IPS DF 19.7 (cell line): ENCODE measurements around the gene FYN.

Experiments used
- DNase-seq: peaks from one replicate; pipeline ENCODE4 v3.0.0-alpha.2; 2013; ENCODE audit warnings: low read depth, low spot score

The FYN gene

DNA sequence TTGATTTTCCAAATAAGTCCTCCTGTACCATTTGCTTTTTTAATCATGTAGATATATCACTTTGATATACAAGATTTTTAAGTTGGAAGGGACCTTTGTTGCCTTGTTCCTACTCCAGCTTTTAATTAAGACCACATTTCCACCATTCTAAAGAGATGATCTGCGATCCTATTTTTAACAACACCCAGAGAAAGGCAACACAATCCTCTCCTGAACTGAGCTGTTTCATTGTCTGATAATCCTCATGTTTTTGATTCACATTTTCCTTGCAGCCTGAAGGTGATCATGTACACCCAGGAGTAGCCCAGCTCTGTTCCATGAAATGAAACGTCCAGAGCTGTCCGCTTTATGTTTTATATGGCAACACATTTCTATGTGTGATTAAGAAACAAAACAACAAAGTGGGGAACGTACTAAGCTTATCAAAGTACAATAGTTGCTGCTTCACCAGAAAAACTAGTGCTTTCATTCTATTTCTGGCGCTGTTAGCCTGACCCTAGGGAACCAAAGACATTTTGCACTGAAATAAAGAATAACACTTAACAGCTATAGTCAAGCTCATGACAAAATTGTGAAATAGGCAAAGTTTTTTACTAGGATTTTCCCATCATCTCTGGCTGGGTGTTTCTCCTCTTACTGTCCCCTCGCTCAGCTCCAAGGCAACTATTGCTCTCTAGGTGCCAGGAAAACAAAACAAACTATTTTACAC is 245.0 kb downstream of the FYN start:
- no peak for DNase-seq

DNA sequence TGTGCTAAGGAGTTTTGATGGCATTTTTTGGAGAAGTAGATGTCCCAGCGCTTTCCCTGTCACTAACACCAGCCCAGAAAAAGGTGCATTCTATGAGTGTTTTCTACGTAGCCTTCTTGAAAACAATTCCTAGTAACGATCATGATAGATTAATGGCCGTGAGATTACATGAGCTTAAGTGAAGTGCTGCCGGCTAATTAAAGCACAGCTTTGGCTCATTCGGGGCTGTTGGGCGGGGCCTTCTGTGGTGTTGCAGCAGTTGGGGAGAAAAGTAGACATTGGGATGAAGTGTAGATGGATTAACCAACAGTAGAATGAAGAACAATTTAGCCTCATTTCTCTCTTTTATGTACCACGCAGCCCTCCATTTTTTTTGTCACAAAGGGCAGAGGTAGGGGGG is 246.8 kb downstream of the FYN start:
- DNase-seq: no peak

DNA sequence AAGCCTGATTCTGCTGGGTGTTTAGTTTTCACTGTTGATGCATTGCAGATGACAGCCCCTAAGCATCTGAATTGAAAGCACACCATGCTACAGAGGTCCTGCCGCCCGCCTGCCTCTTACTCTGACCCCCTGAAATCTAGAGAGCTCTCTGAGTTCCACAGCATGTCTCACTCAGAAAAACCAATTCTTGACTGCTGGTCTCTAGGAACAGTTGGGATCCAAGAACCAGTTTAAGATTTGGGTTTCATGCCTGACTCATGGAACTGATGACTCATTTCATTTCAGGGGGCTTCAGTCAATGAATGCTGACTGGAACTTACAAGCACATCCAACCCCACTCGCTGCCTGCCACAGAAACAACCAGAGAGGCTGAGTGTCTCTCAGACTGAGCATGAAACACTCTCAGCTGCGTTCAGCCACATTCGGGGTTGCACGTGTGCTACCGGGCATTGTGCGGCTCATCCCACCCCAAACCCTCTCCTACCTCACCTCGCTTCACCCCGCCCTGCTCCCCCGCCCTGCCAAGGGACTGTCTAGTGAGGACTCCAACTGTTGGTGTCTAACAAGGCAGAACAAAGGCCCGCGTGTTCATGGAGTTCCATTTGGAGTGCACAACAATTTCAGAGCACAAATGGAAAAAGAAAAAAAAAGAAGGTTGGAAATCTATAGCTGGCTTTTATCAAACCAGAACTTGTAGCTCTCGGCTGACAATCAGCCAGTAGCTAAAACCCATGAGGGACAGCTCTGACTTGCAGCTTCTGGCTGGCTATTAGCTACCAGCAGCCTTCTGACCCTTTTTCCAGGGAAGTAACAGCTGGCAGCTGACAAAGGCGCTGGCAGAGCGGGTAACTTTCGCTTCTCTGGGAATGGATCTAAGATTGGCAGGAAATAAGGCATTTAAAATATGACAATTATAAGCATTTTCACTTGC is 247.5 kb downstream of the FYN start:
- DNase-seq: no peak

DNA sequence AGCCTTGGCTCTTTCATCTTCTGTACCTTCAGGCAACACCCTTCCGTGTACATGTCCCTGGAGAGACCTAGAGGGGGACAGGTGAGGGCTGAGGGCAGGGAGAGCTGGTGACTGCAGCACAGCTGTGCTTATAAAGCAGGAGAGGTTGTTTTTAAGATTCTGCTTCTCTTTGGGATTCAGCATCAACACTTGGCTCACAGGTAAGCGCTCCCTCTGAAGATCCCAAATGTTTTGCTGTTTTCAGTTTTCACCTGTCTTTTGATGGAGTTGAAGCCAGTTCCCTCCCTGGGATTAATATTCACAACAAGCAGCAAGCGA is 248.2 kb downstream of the FYN start:
- no peak for DNase-seq

DNA sequence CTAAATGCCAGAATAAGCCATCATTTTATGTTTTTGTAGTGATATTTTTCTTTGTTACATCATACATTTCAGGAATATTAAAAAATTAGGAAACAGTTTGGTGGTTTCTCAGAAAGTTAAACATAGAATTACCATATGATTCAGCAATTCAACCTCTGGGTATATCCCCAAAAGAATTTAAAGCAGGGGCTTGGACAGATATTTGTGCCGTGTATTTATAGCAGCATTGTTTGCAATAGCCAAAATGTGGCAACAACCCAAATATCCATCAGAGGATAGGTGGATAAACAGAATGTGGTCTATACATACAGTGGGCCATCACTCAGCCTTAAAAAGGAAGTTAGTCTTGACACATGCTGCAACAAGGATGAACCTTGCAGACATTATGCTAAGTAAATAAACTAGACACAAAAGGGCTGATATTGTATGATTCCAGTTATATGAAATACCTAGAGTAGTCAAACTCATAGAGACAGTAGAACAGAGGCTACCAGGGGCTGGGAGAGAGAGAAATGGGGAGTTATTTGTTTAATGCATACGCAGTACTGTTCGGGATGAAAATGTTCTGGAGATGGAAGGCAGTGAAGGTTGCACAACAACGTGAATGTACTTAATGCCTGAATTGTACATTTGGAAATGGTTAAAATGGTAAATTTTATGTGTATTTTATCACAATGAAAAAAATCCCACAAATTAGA is 248.7 kb downstream of the FYN start:
- no peak for DNase-seq

DNA sequence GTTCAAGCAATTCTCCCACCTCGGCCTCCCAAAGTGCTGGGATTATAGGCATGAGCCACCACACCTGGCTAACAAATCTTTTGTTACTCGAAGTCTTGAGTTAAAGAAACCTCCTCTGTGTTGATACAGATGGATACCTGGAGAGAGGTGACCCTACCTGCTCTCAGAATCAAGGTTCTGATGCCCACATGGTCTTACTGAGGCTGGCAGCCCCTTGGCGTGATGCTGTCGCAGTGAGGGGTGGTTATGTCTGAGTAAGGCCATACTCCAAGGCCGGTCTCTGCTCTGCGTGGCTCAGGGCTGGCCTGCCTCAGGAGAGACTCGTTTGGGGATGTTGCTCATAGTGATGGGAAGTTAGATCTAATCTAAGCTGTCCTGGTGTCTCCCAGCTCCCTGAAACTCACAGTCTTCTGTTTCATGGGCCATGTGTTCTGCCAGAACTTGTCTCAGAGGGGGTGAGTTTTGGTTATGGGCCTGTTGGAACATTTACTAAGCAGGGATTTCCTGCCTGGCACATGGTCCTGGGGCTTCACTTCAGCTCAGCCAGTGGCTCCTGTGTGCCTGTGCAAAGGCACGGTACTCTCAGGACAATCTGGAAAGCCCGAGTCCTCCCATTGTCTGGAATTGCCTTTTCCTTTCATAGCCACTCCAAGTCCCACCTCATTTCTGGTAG is 250.1 kb downstream of the FYN start:
- DNase-seq: no peak

DNA sequence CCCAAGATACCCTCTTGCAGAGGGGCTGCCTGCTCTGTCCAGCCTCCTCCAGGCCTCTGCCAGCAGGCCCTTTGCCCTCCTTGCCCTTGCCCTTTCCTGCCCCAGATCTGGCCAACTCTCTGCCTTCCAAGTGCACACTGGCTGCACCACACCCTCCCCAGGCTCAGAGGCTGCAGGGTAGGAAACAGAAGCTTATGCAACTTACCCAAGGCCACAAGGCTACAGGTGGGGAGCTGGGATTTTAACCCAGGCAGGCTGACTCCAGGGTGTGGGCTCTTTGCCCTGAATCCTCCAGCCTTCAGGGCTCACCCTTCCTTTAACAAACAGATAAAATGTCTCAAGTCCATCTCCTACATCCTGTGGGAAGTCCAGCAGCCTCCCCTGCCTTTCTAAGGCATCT is 253.1 kb downstream of the FYN start:
- DNase-seq: no peak

DNA sequence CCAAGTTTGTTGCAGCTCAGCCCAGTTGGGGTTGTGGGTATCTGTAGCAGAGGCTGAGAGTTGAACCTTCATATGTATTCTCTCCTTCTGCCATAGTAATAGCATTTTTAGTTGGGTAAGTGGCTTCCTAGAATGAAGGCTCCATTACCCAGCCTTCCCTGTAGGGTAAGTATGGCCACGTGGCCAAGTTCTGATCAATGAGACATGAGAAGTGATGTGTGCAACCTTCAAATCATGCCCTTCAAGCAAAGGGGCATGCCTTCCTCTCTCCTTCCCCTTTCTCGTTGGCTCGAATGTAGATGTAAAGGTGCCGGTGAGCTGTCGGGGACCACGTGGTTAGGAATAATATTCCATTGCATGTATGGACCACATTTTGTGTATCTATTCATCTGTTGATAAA is 254.8 kb downstream of the FYN start:
- DNase-seq: no peak

DNA sequence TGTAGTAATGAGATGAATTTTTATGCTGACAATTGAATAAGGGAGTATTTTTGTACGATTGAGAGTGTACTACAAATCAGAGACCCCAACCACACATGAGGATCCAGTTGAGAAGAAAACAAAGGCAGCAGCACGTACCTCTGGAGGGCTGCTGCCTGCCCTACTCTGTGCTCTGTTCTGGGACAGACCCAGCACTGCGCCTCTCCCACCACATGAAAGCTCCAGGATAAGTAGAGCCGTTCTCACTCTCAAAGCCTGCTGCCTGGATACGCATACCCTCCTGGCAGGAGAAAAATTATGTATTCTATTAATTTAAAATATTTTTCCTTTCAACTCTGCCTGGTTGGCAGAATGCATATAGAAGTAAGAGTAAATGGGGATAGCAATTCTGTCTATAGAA is 256.1 kb downstream of the FYN start:
- no peak for DNase-seq

DNA sequence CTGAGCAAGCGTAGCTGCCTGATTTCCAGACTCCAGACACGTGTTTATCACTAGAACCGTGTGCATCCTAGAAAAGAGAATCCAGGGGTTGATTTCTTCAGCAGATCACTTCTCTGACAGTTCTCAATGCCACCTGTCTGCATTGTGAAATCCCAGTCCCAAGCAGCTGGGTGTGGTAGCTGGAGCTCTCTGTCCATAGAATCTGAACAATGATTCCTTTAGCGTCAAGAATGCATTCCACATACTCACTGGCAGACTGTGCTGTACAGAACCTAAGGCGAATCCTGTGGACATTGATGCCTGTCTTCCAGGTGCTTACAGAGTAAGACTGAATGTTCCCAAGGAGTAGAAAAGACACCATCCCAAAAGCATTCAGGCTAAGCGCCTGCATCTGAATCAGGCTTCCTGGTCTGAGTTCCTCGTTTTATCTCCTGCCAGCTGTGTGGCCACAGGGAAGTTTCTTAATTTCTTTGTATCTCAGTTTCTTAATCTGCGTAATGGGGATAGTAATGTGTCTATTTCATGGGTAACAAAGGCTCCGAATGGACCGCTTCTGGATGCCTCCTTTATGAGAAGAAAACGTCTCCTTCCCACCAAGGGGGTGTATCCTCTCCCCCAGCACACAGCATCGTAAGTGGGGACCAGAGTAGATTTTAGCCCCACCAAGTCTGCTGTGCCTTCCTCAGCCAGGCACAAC is 257.2 kb downstream of the FYN start:
- DNase-seq: no peak

DNA sequence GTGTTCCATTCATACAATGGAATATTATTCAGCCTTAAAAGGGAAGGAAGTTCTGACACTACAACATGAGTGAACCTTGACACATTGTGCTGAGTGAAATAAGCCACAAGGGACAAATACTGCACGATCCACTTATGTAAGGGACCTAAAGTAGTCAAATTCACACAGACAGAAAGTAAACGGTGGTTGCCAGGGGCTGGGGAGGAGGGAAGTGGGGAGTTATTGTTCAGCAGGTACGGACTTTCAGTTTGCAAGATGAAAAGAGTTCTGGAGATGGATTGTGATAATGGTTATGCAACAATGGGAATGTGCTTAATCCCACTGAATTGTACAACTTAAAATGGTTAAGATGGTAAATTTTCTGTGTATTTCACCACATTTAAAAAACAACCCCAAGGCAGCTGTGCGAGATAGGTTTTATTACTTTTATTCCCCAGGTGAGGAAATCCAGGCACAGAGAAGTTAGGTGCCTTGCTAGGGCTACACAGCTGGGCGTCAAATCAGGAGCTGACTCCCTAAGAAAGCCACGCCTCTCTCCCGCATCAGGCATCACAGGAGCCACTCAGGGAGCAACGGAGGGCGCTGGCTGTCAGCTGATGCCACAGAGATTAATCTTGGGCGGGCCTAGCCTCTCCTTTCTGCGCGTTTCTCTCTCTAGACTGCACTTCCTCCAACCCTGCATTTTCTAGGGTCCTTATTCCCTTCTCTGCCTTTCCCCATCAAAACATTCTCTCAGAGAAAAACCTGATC is 258.2 kb downstream of the FYN start:
- no peak for DNase-seq

DNA sequence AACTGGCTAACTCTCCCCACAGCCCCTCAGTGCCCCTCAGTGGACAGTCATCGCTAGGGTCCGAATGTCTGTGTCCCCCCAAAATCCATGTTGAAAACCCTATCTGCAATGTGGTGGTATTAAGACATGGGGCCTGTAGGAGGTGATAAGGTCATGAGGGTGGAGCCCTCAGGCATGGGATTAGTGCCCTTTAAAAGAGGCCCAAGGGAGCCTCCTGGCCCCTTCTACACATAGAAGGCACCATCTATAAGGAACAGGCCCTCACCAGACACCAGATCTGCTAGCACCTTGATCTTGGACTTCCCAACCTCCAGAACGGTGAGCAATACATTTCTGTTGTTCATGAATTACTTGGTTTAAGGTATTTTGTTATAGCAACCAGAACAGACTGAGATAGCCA is 260.9 kb downstream of the FYN start:
- no peak for DNase-seq

DNA sequence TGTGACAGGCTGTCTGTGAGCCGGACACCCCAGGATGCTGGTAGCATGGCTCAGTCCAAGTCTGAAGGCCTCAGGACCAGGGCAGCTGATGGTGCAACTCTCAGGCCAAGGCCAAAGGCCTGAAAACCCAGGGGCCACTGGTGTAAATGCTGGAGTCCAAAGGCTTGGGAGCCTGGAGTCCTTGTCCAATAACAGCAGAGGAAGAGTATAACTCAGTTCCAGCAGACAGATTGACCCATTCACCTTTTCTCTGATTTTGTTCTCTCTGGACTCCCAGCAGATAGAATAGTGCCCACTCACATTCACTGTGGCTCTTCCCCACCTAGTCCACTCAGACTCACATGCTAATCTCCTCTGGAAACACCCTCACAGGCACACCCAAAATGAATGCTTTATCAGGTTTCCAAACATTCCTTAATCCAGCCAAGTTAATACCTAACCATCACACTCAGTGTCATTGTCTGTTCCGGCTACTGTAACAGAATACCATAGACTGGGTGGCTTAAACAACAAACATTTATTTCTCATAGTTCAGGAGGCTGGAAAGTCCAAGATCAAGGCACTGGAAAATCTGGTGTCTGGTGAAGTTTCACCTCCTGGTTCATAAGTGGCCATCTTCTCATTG is 262.6 kb downstream of the FYN start:
- no peak for DNase-seq
